ENCODE data around the gene NECTIN1.

The NECTIN1 gene

DNA sequence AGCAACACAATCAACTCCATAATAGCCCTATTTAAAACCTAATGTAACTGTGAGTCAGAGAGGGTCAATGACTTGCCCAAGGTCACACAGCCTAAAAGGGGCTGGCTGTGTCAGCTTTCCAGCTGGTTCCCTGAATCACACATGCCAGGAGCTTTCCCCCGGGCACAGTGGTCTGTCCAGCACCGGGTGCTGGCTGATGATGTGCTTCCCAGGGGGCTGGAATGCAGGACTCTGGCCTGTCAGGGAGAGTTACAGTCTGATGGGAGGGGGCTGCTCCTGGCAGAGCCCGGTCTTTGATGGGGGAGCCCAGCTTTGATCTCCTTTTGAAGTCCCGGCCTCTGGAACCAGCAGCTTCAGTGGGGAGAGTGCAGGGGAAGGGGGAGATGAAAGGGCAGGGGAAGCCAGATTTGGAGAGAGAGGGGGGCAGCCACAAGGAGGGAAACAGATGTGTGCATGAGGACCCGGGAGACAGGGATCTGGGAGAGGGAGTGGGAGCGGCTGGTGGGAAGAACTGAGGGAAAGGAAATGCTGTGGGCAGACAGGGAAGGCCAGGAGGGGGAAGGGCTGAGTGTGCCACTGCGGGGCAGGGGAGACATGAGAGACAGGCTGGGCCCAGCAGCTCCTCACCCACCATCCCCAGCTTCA lies 102.7 kb downstream of the NECTIN1 start:
- in situ Hi-C loops (cut with HindIII; ENCODE audit: low pct_unique_long_range_greater_than_20kb, low sequenced_read_pairs) = no loop called here
- no peak for DNase-seq (ENCODE audit: low read depth in 1 of 2, low spot score in 1 of 2)
- TF ChIP-seq JUND (IDR thresholded peaks at IDR 0.05; ENCODE audit: low read depth) = no peak

DNA sequence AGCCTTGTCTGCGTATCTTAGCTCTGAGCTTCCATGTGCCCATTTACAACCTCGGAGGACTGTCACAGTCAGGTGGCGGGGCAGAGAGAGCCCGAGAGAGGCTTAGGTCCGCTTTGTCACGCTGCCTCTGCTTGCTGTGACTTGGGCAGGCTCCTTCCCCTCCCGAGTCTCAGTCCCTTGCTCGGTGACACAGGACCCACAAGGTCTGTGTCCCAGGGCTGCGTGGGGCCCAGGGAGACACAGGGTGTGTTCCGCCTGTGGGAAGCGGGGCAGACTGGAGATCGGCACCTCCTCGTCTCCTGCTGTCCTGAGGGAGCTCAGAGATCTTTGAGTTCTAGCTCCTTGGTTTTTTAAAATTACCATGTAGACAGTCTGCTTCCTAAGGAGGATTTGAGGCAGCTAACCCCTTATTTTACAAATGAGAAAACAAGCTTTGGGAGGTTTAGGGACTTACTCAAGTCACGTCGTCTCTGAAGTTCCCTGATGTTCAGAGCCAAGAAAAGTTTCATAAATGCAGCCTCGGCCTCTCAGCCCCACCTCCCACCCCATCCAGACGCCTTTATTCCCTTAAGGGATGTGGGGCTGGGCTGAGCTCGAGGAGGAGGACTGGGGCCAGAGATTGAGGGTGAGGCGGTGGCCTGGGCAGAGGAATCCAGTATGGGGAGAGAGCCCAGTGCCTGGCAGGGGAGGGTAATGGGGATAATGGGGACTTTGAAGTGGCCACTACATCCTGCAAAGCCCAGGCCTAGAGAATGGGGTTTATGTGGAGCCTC lies 103.6 kb downstream of the NECTIN1 start:
- no peak for DNase-seq (ENCODE audit: low read depth in 1 of 2, low spot score in 1 of 2)
- in situ Hi-C loops (cut with HindIII; ENCODE audit: low pct_unique_long_range_greater_than_20kb, low sequenced_read_pairs) = no loop called here
- no peak for TF ChIP-seq JUND (IDR thresholded peaks at IDR 0.05; ENCODE audit: low read depth)

DNA sequence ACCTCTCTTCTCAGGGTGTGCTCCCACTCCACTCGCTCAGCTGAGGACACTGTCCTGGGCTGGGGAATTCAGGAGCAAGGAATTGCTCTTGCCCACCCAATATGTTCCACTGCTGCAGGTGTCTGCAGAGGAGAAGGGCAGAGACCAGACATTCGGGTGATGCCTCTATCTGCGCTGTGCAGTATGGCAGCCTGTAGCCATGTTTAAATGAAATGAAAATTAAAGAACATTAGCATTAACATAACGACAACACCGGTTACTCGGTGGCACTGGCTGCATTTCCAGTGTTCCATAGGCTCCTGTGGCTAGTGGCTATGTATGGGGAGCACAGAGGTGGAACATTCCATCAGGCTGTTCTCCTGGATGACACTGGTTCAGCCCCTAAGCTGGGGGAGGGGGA lies 104.4 kb downstream of the NECTIN1 start:
- in situ Hi-C loops (cut with HindIII; ENCODE audit: low pct_unique_long_range_greater_than_20kb, low sequenced_read_pairs) = no loop called here
- TF ChIP-seq JUND (IDR thresholded peaks at IDR 0.05; ENCODE audit: low read depth) = no peak
- no peak for DNase-seq (ENCODE audit: low read depth in 1 of 2, low spot score in 1 of 2)

DNA sequence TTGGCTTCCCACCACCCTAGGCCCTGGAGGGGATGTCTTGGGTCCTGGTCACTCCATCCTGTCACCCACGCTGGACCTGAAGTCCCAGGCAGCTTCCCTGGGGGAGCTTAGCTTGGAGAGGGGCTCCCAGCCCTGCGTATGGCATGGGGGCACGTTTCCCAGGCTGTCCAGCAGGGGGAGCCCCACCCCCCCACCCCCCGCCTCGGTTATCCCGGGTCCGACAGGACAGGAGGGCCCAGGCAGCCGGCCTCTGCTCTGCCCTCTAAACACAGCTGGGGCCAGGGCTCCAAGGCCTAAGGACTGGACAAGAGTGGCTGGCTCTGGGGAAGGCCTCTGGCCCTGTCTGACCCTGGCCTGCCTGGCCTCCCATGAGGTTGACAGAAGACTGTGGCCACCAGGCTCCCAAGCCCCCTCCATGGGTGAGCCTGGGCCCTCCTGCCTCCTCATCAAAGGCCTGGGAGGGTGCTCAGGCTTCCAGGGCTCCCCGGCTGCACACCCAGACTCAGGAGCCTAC lies 104.8 kb downstream of the NECTIN1 start:
- in situ Hi-C loops (cut with HindIII; ENCODE audit: low pct_unique_long_range_greater_than_20kb, low sequenced_read_pairs) = no loop called here
- DNase-seq (ENCODE audit: low read depth in 1 of 2, low spot score in 1 of 2) = no peak
- no peak for TF ChIP-seq JUND (IDR thresholded peaks at IDR 0.05; ENCODE audit: low read depth)

DNA sequence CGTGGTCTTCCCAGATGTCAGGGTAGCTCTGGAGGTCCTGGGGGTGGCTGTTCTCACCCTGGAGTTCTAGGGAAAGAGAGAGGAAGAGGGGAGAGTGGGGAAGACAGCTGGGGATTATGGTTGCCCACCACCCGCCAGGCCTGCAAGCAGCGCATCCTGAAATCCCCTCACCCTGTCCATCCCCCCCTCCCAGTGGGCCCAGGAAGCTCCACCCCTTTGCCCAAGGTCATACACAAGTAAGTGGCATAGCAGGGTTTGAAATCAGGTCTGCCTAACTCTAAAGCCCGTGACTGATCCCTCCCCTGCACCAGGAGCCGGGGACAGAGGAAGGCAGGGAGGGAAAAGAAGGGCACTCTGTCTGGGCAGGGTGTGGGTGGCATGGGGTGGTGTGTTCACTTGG lies 105.3 kb downstream of the NECTIN1 start:
- in situ Hi-C loops (cut with HindIII; ENCODE audit: low pct_unique_long_range_greater_than_20kb, low sequenced_read_pairs) = no loop called here
- DNase-seq (ENCODE audit: low read depth in 1 of 2, low spot score in 1 of 2) = no peak

DNA sequence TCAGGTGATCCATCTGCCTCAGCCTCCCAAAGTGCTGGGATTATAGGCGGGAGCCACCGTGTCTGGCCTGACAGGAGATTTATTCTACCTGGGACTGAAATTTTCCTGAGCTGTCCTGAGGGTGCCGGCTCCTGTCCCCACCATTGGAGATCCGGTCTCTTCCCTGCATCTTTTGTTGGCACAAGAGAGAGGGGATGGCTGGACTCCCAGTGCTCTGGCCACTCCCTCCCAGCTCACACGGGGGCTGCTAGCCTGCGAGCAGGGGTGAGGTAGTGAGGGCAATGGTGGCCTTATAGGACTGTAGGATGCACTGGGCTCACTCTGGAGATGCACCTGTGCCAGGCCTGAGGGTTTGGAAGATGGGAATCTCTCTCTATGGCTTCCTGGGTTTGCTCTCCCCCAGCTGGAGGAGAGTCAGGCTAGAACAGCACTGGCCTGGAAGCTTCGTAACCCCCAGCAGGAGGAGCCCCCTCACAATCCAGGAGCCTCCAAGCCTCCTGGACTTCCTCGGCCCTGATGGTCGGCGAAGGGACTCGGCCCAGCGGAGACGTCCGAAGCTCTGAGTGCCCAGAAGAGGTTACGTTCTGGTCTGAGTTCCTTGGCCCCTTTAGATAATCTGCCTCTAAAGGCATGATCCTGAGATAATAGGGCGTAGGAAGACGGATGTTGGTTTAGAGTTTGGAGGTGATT lies 106.4 kb downstream of the NECTIN1 start:
- TF ChIP-seq JUND (IDR thresholded peaks at IDR 0.05; ENCODE audit: low read depth) = no peak
- in situ Hi-C loops (cut with HindIII; ENCODE audit: low pct_unique_long_range_greater_than_20kb, low sequenced_read_pairs) = no loop called here
- DNase-seq (ENCODE audit: low read depth in 1 of 2, low spot score in 1 of 2) = no peak

More for the DNA sequence above, 105.3 kb downstream of the NECTIN1 start:
- no peak for TF ChIP-seq JUND (IDR thresholded peaks at IDR 0.05; ENCODE audit: low read depth)

DNA sequence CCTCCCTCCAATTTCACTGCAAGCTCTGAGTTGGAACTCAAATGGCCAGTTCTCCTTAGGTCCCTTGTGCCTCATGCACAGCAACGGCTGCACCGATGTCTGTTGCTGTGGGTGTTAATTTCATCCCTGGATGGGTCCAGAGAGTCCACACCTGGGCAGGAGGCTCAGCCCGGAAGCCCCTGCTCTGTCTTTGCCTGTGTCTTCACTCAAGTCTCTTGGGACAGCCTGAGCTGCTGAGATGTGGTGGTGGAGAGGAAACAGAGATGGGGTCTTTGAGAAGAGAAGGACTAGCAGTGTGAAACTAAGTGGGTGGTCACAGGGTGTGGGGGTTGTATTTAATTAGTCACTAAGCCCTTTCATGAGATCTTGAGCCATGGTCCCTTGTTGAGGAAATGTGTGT lies 109.3 kb downstream of the NECTIN1 start:
- in situ Hi-C loops (cut with HindIII; ENCODE audit: low pct_unique_long_range_greater_than_20kb, low sequenced_read_pairs) = no loop called here
- no peak for TF ChIP-seq JUND (IDR thresholded peaks at IDR 0.05; ENCODE audit: low read depth)
- no peak for DNase-seq (ENCODE audit: low read depth in 1 of 2, low spot score in 1 of 2)

DNA sequence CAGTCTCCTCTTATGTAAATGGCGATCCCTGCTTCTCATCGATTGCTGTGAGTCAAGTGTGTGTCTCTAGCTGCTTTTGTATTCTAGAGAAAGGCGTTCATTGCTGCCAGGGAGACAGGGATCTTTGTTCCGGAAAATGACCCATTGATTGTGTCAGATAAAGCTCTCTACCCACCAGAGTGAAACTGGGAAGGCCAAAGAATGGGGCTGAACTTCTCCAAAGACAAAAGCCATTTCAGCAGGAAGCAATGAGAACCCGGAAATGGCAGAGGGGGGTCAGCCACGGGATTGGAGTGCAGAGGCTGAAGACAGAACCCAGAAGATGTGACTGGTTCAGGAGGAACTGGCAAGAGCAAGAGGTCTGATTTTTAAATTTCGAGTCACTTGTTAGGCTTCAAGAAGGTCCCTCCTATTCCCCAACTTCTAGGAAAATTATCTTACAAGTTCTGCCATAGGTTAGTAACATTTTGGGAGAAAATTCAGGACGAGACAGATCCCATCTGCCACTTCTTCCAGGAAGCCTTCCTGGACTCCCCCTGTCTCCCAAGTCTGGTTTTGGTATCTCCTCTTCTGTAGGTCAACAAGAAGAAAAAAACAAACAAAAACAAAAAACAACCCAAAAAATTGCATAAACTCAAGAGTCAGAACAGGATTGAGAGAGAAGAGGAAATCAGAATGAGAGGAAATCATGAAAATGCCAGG lies 110.6 kb downstream of the NECTIN1 start:
- no peak for TF ChIP-seq JUND (IDR thresholded peaks at IDR 0.05; ENCODE audit: low read depth)
- DNase-seq (ENCODE audit: low read depth in 1 of 2, low spot score in 1 of 2) = no peak
- in situ Hi-C loops (cut with HindIII; ENCODE audit: low pct_unique_long_range_greater_than_20kb, low sequenced_read_pairs) = no loop called here

DNA sequence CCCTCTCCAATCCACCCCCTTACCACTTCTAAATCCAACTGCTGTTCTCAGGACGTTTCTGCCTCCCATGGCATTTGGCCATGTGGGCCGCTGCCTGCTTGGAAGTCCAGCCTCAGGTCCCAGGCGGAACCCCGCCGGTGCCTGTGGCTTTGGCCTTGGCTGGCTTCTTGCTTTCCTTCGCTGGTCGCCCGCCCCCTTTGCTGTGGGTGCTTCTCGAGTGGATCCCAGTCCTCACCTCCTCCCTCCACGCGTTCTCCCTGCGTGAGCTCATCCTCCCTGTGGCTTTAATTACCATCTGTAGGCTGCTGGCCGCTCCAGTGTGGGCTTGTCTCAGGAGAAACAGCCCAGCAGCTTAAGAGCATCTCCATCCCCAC lies 111.7 kb downstream of the NECTIN1 start:
- no peak for DNase-seq (ENCODE audit: low read depth in 1 of 2, low spot score in 1 of 2)
- in situ Hi-C loops (cut with HindIII; ENCODE audit: low pct_unique_long_range_greater_than_20kb, low sequenced_read_pairs) = no loop called here
- TF ChIP-seq JUND (IDR thresholded peaks at IDR 0.05; ENCODE audit: low read depth) = no peak

DNA sequence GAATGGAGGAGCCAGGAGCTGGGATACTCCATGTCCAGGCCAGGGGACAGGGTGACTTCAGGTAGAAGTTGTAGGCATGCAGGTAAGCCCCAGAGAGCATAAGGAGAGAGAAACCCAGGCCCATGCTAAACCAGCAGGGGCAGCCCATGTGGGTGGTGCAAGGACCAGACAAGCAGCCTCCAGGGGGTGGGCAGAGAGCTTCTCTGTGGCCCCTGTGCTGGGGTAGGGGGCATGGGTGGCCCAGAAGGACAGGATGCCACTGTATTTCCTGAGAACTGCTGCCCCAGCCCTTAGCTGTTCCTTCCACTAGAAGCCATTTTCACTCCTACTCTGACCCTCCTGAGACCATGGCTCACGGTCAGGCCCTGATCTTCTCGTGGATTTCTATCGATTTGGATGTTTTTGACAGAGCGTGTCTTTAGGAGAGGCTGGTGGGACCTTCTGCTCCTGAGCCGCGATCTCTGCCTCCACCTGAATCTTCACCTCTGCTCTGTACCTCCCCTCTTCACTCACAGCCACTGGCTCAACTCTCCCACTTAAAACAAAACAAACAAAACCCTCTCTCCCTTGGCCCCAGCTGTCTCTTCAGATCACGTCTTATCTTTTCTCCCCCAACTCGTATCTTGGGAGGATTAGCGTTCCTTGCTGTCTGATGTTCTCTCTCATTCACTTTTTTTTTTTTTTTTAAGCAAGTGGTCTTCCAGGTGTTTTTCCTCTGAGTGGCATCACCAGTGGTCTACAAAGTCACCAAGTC lies 112.2 kb downstream of the NECTIN1 start:
- DNase-seq (ENCODE audit: low read depth in 1 of 2, low spot score in 1 of 2) = no peak
- TF ChIP-seq JUND (IDR thresholded peaks at IDR 0.05; ENCODE audit: low read depth) = no peak
- in situ Hi-C loops (cut with HindIII; ENCODE audit: low pct_unique_long_range_greater_than_20kb, low sequenced_read_pairs) = no loop called here

DNA sequence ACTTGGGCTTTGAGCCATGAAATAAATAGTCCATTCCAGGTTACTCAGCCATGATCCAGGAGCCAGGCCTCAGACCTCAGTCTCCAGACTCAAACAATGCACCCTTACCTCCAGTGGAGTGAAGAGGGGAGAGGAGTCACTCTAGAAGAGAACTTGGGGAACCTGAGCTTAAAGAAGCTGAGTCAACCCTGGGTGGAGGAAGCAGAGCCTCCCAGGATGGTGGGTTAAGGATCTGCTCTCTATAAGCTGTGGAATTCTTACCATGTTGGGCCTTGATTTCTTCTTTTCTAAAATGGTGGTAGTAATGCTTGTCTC lies 113.2 kb downstream of the NECTIN1 start:
- DNase-seq (ENCODE audit: low read depth in 1 of 2, low spot score in 1 of 2) = no peak
- in situ Hi-C loops (cut with HindIII; ENCODE audit: low pct_unique_long_range_greater_than_20kb, low sequenced_read_pairs) = no loop called here
- no peak for TF ChIP-seq JUND (IDR thresholded peaks at IDR 0.05; ENCODE audit: low read depth)

Measured in T47D (cell line).